ENCODE results near the gene GTF2H4. TPM values are rescaled to one million over a fixed set of nuclear protein-coding genes. Genes with fewer than 3 reads are reported as not detected.

Gene GTF2H4
- total RNA-seq, 1 donor from 2014 or later = 36.0 TPM

GRCh38 chr6:30882204-30882758 is 25.7 kb upstream of the GTF2H4 start:
- intact Hi-C loops (cut with micrococcal nuclease) = no loop called here

- intact Hi-C loops (cut with micrococcal nuclease) = no loop called here
Observed at GRCh38 chr6:30882759-30883684, 25.0 kb upstream of the GTF2H4 start.

- intact Hi-C loops (cut with micrococcal nuclease) = loop anchor here (2.0 kb wide), 2 partner anchors 31 to 147 kb away; partner anchors contain the start of gene VARS2
Observed at GRCh38 chr6:30883685-30884520, 24.1 kb upstream of the GTF2H4 start, which contains the start of gene DDR1. TSS of gene DDR1 (plus strand) at chr6:30884519. CDS start at chr6:30888730, 4,211 bp downstream.

- intact Hi-C loops (cut with micrococcal nuclease) = loop anchor here (2.0 kb wide), 2 partner anchors 30 to 148 kb away; partner anchors contain the start of gene VARS2
Observed at GRCh38 chr6:30884521-30885480, 23.2 kb upstream of the GTF2H4 start.

- intact Hi-C loops (cut with micrococcal nuclease) = loop anchor here (2.0 kb wide), 2 partner anchors 29 to 149 kb away; partner anchors contain the start of gene VARS2
Observed at GRCh38 chr6:30885481-30885998, 22.5 kb upstream of the GTF2H4 start.

- intact Hi-C loops (cut with micrococcal nuclease) = loop anchor here (2.0 kb wide), 2 partner anchors 29 to 149 kb away; partner anchors contain the start of gene VARS2
Observed at GRCh38 chr6:30885999-30886896, 21.8 kb upstream of the GTF2H4 start.

GRCh38 chr6:30886897-30887255 is 21.1 kb upstream of the GTF2H4 start:
- intact Hi-C loops (cut with micrococcal nuclease) = no loop called here

- intact Hi-C loops (cut with micrococcal nuclease) = no loop called here
Observed at GRCh38 chr6:30887901-30888815, 19.8 kb upstream of the GTF2H4 start.

- intact Hi-C loops (cut with micrococcal nuclease) = no loop called here
Observed at GRCh38 chr6:30888816-30889495, 19.1 kb upstream of the GTF2H4 start.

GRCh38 chr6:30889496-30889885 is 18.5 kb upstream of the GTF2H4 start:
- intact Hi-C loops (cut with micrococcal nuclease) = no loop called here

- intact Hi-C loops (cut with micrococcal nuclease) = no loop called here
Observed at GRCh38 chr6:30889921-30890645, 17.9 kb upstream of the GTF2H4 start.

- intact Hi-C loops (cut with micrococcal nuclease) = no loop called here
Observed at GRCh38 chr6:30890646-30891449, 17.2 kb upstream of the GTF2H4 start.

- intact Hi-C loops (cut with micrococcal nuclease) = no loop called here
Observed at GRCh38 chr6:30891450-30891723, 16.6 kb upstream of the GTF2H4 start.

- intact Hi-C loops (cut with micrococcal nuclease) = no loop called here
Observed at GRCh38 chr6:30891816-30892538, 16.0 kb upstream of the GTF2H4 start.

- intact Hi-C loops (cut with micrococcal nuclease) = no loop called here
Observed at GRCh38 chr6:30893001-30893591, 14.9 kb upstream of the GTF2H4 start.
